ENCODE results near the gene WWOX.
A peak's percentile ranks its signal among the peaks of the same experiment; 100 is the strongest.

Gene WWOX

GRCh38 chr16:78407191-78407590, 307.7 kb downstream of the WWOX start:
- DNase-seq, result no peak

- DNase-seq, result no peak
These were observed 314.2 kb downstream of the WWOX start for GRCh38 chr16:78413651-78414050.

- peak; percentile 2 to 36 for DNase-seq
These were observed 315.6 kb downstream of the WWOX start for GRCh38 chr16:78415013-78415412.

- DNase-seq, result no peak
These were observed 316.2 kb downstream of the WWOX start for GRCh38 chr16:78415669-78416068.

- DNase-seq, result no peak
These were observed 316.9 kb downstream of the WWOX start for GRCh38 chr16:78416400-78416799.

- DNase-seq, result no peak
These were observed 321.8 kb downstream of the WWOX start for GRCh38 chr16:78421181-78421708.

- no peak for DNase-seq
These were observed 325.8 kb downstream of the WWOX start for GRCh38 chr16:78425281-78425680.

GRCh38 chr16:78425891-78426510, 326.5 kb downstream of the WWOX start:
- no peak for DNase-seq

GRCh38 chr16:78428193-78428592, 328.7 kb downstream of the WWOX start:
- DNase-seq, result no peak

- DNase-seq, result no peak
These were observed 330.8 kb downstream of the WWOX start for GRCh38 chr16:78430281-78430680.

- no peak for DNase-seq
These were observed 331.7 kb downstream of the WWOX start for GRCh38 chr16:78431004-78431670.

- DNase-seq, result no peak
These were observed 332.2 kb downstream of the WWOX start for GRCh38 chr16:78431701-78432100.

GRCh38 chr16:78432451-78432850, 333.0 kb downstream of the WWOX start:
- DNase-seq, result no peak

- DNase-seq, result no peak
These were observed 333.7 kb downstream of the WWOX start for GRCh38 chr16:78433116-78433515.

GRCh38 chr16:78434401-78434800, 334.9 kb downstream of the WWOX start:
- no peak for DNase-seq

- no peak for DNase-seq
These were observed 335.8 kb downstream of the WWOX start for GRCh38 chr16:78435260-78435659.

GRCh38 chr16:78436023-78436422, 336.6 kb downstream of the WWOX start:
- no peak for DNase-seq

GRCh38 chr16:78436846-78437245, 337.4 kb downstream of the WWOX start:
- no peak for DNase-seq

GRCh38 chr16:78437352-78437968, 338.0 kb downstream of the WWOX start:
- DNase-seq, result peak; percentile 8 to 46

GRCh38 chr16:78438219-78438618, 338.8 kb downstream of the WWOX start:
- no peak for DNase-seq

- no peak for DNase-seq
These were observed 339.2 kb downstream of the WWOX start for GRCh38 chr16:78438632-78439031.

- no peak for DNase-seq
These were observed 340.2 kb downstream of the WWOX start for GRCh38 chr16:78439646-78440045.

GRCh38 chr16:78441298-78441697, 341.8 kb downstream of the WWOX start:
- DNase-seq, result no peak

Measured in inflammatory macrophage treated with lipopolysaccharide for 1 hour (primary cell).